Mesothelial cell of epicardium (in vitro differentiated cells): Measurements from ENCODE around the gene HS6ST3. TPM values are rescaled to one million over a fixed set of nuclear protein-coding genes. Genes with fewer than 3 reads are reported as not detected.

ENCODE experiments used
- DNase-seq, 2 experiments: peaks; one replicate each; pipeline ENCODE4 v3.0.0; 2021; ENCODE audit warnings: low spot score in 2 of 2; ENCODE audit not compliant: unreplicated experiment in 2 of 2
- H3K27ac Mint-ChIP-seq: 2 replicates; pipeline ENCODE4 v1.8.0; 2021; ENCODE audit warnings: mixed read lengths
- H3K27me3 Mint-ChIP-seq: 2 replicates; pipeline ENCODE4 v1.8.0; 2021; ENCODE audit warnings: low read depth, mixed read lengths
- H3K36me3 Mint-ChIP-seq: 2 replicates; pipeline ENCODE4 v1.8.0; 2021; ENCODE audit warnings: mixed read lengths
- H3K4me1 Mint-ChIP-seq: 2 replicates; pipeline ENCODE4 v1.8.0; 2021; ENCODE audit warnings: mixed read lengths
- H3K4me3 Mint-ChIP-seq: 2 replicates; pipeline ENCODE4 v1.8.0; 2021; ENCODE audit warnings: mild to moderate bottlenecking, moderate library complexity, mixed read lengths
- H3K9me3 Mint-ChIP-seq: 2 replicates; pipeline ENCODE4 v1.8.0; 2021; ENCODE audit warnings: mixed read lengths
- total RNA-seq: library from RNA; stranded (reverse); gene quantifications from 3 replicates; pipeline ENCODE4 v1.2.1, GENCODE V29; 2021
- TF ChIP-seq, protein P1 (sequence below): fragments of 200-600 bp; sonication (generic); IDR thresholded peaks from one replicate; pipeline ENCODE4 v1.5.0; 2021; ENCODE audit warnings: antibody characterized with exemption; ENCODE audit not compliant: unreplicated experiment

HS6ST3 gene
- total RNA-seq, 1 donor from 2014 or later = 0.60 TPM

DNA sequence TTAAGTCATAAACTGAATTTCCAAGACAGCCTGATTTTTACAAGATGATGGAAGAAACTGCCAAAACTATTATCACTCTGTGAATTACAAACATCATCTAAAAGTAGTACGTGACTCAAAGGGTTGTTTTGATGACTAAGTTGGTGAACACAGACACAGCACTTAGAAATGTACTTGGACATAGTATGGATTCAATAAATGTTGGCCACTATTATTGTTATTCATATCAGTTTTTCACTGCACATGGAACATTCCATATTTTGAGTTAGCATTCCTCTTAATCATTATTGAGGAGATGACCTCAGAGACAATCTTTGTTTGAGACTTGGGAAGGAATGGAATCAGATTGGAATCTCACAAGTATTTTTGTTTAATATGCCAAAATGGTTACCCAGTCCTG is 731.5 kb downstream of the HS6ST3 start:
- no peak overlapping the region for H3K27ac Mint-ChIP-seq
- no peaks in the 10 kb centered on the region for H3K36me3 Mint-ChIP-seq
- H3K4me3 Mint-ChIP-seq = no peak overlapping the region
- DNase-seq = no peak
- TF ChIP-seq, protein P1, sequence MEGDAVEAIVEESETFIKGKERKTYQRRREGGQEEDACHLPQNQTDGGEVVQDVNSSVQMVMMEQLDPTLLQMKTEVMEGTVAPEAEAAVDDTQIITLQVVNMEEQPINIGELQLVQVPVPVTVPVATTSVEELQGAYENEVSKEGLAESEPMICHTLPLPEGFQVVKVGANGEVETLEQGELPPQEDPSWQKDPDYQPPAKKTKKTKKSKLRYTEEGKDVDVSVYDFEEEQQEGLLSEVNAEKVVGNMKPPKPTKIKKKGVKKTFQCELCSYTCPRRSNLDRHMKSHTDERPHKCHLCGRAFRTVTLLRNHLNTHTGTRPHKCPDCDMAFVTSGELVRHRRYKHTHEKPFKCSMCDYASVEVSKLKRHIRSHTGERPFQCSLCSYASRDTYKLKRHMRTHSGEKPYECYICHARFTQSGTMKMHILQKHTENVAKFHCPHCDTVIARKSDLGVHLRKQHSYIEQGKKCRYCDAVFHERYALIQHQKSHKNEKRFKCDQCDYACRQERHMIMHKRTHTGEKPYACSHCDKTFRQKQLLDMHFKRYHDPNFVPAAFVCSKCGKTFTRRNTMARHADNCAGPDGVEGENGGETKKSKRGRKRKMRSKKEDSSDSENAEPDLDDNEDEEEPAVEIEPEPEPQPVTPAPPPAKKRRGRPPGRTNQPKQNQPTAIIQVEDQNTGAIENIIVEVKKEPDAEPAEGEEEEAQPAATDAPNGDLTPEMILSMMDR = no peak
- no peaks in the 10 kb centered on the region for H3K9me3 Mint-ChIP-seq
- no peaks in the 10 kb centered on the region for H3K4me1 Mint-ChIP-seq
- peaks cover 3% of the 10 kb centered on the region for H3K27me3 Mint-ChIP-seq

DNA sequence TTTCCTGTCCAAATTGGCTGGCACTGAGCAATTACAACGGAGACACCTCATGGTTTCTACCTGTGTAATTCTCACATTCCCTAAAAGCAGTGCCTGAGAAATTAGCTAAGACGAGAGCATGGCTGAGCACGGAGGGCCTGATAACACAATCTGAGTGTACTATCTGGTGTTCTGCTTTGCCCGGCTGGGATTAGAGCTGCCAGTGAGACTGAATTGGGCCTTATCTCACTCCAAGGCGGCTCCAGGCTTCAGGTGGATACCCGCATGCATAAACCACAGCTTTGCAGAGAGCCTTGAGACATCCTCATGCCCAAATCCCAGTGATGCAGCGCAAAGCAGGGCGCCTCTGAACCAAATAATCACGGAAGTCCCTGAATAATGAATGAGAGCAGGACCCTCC is 732.1 kb downstream of the HS6ST3 start:
- Mint-ChIP-seq H3K27me3 (peaks cover 3% of the 10 kb centered on the region), H3K4me3 (no peak overlapping the region), H3K36me3 (no peaks in the 10 kb centered on the region), H3K9me3 (no peaks in the 10 kb centered on the region), H3K27ac (no peak overlapping the region), H3K4me1 (no peaks in the 10 kb centered on the region)
- TF ChIP-seq, protein P1 = no peak
- DNase-seq = no peak

DNA sequence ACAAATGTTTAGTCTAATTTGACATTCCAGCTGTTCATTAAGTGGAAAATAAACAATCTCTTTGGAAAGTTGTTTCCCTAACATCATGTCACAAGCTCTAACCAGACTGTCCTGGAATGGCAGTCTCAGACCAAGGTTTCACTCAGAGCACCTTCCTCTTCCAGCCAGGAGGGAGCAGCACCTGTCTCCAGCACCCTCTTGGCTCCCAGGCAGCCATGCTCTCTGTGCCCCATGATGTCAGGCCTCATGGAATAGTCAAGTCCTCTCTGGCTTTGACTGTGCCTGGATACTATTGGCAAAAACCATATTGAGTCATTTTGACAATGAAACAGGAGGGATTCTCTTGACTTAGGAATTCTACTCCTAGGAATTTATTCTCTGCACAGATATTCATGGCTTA is 733.0 kb downstream of the HS6ST3 start:
- no peaks in the 10 kb centered on the region for H3K4me1 Mint-ChIP-seq
- no peak for DNase-seq
- H3K4me3 Mint-ChIP-seq = no peak overlapping the region
- peaks cover 3% of the 10 kb centered on the region for H3K27me3 Mint-ChIP-seq
- TF ChIP-seq, protein P1 = no peak
- no peak overlapping the region for H3K27ac Mint-ChIP-seq
- H3K36me3 Mint-ChIP-seq = no peaks in the 10 kb centered on the region
- no peaks in the 10 kb centered on the region for H3K9me3 Mint-ChIP-seq

DNA sequence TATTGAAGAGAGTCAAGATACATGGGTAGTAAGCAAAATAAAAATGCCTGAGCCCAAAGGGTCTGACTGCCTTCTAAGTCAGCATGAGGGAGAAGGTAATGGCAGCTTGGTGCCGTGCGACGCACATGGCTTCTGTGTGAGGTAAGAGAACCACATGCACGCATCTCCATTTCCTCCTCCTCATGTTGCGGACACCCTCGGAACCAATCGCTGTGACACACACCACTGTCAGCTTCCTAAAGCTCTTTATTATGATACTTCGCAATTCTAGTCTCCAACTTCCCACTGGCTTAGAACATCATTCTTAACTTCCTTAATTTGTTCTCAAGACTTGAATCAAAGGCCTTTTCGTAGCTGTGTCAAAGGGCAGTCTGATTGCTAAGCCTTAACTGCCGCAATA is 734.2 kb downstream of the HS6ST3 start:
- DNase-seq = no peak
- Mint-ChIP-seq H3K36me3 (no peaks in the 10 kb centered on the region), H3K27ac (no peak overlapping the region), H3K4me3 (no peak overlapping the region), H3K9me3 (no peaks in the 10 kb centered on the region), H3K4me1 (no peaks in the 10 kb centered on the region), H3K27me3 (no peaks in the 10 kb centered on the region)
- TF ChIP-seq, protein P1 = no peak

DNA sequence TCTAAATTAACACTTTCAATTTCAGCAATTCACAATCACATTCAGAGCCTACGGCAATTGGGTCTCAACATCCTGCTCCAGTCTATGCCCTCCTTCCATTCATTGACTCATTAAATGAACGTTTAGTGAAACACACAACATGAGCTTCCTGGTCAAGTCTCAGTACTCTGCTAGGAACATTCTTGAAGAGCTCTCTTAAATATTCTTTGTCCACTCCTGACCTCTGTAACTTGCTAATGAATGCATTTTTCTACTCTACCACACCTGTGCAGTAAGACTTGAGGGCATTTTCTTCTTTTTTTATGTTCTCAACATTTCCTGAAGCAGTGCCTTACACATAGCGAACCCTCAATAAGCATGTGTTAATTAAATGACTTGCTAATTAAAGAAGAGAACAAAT is 735.7 kb downstream of the HS6ST3 start:
- no peak overlapping the region for H3K27ac Mint-ChIP-seq
- no peak overlapping the region for H3K4me3 Mint-ChIP-seq
- TF ChIP-seq, protein P1 = no peak
- H3K4me1 Mint-ChIP-seq = no peaks in the 10 kb centered on the region
- H3K27me3 Mint-ChIP-seq = no peaks in the 10 kb centered on the region
- no peak for DNase-seq
- no peaks in the 10 kb centered on the region for H3K36me3 Mint-ChIP-seq
- no peaks in the 10 kb centered on the region for H3K9me3 Mint-ChIP-seq

DNA sequence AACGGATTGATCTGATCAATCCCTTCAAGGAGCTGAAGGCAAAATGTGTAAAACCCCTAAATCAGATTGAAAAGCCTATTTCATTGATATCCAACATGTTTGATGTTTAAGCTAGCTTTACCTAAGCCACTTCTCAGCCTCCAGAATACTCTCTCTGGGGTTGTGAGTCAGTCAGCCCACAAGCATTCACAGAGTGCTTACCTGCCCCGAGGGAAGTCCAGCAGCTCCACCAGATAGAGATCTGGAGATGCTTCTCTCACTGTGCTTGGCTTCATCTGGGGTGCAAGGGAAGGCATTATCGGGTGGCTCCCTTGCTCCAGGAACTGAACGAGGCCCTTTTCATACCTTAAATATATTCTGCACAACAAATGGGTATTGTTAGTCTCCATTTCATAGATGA is 744.7 kb downstream of the HS6ST3 start:
- no peaks in the 10 kb centered on the region for H3K36me3 Mint-ChIP-seq
- no peak overlapping the region for H3K27ac Mint-ChIP-seq
- peaks cover 1% of the 10 kb centered on the region for H3K4me1 Mint-ChIP-seq
- TF ChIP-seq, protein P1 = no peak
- DNase-seq = no peak
- peaks cover 3% of the 10 kb centered on the region for H3K9me3 Mint-ChIP-seq
- H3K4me3 Mint-ChIP-seq = no peak overlapping the region
- H3K27me3 Mint-ChIP-seq = peaks cover 8% of the 10 kb centered on the region
